Stimulated activated naive CD4-positive, alpha-beta T cell (primary cell): ENCODE results near the gene RELB.
A peak's percentile ranks its signal among the peaks of the same experiment; 100 is the strongest.

Experiments
- DNase-seq, 6 experiments: peaks; one replicate each; lab custom pipeline; 2025; lab: John Stamatoyannopoulos, UW

Gene RELB

GRCh38 chr19:45059258-45059965 is 58.1 kb downstream of the RELB start:
- peak; percentile 51 to 82 (median 76) for DNase-seq

- DNase-seq, result no peak
Measured at GRCh38 chr19:45061965-45062364, 60.7 kb downstream of the RELB start.

DNA sequence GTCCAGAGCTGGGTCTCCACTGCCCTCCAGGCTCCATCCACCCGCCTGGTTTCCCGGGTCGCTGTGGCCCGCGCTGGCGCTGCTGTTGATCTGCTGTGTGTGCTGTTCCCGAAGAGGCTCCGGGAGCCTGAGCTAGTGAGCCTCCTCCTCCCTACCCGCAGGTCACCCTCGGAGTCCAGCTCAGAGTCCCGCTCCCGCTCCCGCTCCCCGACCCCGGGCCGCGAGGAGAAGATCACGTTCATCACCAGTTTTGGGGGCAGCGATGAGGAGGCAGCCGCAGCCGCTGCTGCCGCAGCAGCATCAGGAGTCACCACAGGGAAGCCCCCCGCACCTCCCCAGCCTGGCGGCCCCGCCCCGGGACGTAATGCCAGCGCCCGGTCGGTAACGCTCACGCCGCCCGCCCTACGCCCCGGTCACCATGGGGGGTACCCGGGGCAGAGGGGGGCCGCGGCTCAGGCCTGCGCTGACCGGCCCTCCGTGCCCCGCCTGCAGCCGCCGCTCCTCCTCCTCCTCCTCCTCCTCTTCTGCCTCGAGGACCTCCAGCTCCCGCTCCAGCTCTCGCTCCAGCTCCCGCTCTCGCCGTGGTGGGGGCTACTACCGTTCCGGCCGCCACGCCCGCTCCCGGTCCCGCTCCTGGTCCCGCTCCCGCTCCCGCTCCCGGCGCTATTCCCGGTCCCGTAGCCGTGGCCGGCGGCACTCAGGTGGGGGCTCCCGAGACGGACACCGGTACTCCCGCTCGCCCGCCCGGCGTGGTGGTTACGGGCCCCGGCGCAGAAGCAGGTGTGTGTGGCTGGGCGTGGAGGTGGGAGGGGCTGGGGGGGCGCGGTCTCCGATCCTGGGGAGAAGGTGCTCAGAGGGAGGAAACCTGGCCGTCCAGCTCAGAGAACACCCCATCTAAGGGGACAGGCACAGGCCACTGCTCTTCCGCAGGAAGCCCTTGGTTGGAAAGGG is 62.9 kb downstream of the RELB start:
- DNase-seq, result no peak

- DNase-seq, result no peak
Measured at GRCh38 chr19:45066921-45067661, 65.8 kb downstream of the RELB start.

DNA sequence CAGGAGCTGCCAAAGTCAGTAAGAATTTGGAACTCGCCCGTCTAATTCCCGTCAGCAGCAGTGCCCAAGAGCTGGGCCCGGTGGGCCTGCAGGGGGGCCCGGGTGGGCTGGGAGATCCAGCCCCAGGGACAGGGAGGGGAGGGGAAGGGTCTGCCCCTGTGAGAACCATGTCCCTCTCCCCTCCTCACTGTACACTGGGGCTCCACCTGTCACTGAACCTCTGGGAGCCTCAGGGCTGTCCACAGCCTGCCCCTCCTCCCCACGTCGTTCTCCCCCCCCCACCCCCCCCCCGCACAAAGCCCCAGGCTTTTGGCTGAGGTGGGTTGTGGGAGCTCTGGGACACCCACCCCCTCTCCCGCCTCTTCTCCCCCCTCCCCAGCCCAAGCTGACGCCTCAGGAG is 66.8 kb downstream of the RELB start:
- DNase-seq, result no peak

GRCh38 chr19:45069056-45069455 is 67.8 kb downstream of the RELB start:
- DNase-seq, result no peak

DNA sequence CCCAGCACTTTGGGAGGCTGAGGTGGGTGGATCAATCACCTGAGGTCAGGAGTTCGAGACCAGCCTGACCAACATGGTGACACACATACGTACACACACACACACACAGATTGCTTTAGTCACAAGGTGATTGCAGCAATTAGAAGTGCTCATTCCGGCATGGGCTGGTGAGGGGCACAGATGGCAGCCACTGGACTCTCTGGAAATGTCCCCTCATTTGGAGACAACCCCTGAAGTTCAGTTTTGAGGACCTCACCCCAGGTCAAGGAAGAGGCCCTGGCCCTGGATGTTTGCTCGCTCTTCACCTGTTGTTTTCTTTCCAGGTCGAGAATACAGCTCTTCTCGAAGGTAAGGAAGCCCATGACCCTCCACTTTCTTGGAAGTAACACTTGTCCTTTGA is 69.0 kb downstream of the RELB start:
- no peak for DNase-seq

DNA sequence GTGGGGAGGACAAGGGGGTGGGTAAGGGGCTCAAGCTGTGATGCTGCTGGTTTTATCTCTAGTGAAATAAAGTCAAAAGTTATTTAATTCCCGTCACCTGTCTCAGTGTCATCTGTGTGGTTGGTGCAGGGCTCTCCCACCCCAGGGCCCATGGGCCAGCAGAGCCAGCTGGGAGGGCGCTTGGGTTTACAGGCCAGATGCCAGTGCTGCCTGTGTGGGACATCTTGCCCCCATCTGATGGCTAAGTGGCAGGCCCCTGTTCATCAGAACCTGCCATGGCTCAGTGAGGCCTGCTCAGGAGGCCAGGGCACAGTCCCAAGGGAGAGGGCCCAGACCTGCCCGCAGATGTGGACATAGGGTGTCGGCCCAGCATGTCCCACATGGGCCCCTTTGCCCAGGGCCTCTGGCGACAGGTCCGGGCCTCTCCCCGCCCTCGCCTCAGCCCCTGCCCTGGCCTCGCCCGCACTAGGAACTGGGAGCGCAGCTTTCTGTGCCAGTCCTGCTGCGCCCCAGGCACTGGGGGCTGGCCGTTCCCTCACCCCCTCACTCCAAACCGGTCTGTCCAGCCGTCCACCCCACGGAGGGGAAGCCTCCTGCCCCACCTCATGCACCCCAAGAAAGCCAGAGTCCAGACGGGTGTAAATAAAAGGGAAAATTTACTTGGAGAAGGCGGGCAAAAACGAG is 69.7 kb downstream of the RELB start:
- no peak for DNase-seq

DNA sequence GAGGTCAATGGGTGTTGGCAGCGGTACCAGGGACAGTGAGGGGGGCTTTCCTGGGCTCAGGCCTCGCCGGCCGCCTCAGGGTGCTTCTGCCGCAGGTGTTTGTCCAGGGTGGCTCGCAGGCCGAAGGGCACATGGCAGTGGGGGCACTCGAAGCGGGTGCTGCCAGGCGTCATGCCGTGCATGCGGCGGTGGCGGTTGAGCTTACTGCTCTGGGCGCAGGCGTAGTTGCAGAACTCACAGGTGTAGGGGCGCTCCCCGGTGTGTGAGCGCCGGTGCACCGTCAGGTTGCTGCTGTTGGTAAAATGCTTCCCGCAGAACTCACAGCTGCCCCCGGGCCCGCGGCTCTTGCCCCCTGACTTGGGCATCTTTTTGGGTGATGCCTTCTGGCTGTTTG is 70.3 kb downstream of the RELB start:
- DNase-seq, result no peak

GRCh38 chr19:45071969-45072790 is 70.9 kb downstream of the RELB start:
- no peak for DNase-seq

DNA sequence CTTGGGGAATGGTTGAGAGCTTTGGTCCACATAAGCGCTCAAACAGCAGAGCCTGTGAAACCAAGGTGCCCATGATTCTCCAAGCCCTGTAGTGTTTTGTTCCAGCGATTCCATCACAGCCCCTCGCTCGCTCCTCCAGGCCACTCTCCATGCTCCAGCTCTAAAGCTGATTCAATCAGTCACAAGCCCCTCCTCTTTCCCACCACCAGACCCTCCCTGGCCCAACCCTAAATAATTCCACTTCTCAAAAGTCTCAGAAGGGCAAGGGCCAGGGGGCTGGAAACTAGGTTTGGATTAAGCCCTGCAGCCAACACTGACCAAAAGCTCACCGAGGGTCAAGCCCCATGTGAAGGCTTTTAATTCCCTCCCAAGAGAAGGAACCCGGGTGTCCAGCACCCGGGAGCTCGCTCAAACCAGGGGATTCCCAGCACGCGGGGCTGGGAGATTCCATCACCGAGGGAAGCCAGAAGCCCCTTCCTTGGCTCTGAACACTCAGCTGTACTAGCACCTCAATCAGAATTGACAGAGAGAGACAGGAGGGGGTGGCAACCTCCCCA is 73.6 kb downstream of the RELB start:
- no peak for DNase-seq

GRCh38 chr19:45075301-45076028 is 74.2 kb downstream of the RELB start:
- DNase-seq, result peak in 3 of 6 experiments; percentile 15 to 32 (median 20)

- DNase-seq, result peak; percentile 48 to 73 (median 56)
Measured at GRCh38 chr19:45076029-45076850, 75.0 kb downstream of the RELB start, which contains the start of gene ZNF296. TSS of gene ZNF296 (minus strand) at chr19:45076478. CDS start at chr19:45076373, 105 bp downstream.

DNA sequence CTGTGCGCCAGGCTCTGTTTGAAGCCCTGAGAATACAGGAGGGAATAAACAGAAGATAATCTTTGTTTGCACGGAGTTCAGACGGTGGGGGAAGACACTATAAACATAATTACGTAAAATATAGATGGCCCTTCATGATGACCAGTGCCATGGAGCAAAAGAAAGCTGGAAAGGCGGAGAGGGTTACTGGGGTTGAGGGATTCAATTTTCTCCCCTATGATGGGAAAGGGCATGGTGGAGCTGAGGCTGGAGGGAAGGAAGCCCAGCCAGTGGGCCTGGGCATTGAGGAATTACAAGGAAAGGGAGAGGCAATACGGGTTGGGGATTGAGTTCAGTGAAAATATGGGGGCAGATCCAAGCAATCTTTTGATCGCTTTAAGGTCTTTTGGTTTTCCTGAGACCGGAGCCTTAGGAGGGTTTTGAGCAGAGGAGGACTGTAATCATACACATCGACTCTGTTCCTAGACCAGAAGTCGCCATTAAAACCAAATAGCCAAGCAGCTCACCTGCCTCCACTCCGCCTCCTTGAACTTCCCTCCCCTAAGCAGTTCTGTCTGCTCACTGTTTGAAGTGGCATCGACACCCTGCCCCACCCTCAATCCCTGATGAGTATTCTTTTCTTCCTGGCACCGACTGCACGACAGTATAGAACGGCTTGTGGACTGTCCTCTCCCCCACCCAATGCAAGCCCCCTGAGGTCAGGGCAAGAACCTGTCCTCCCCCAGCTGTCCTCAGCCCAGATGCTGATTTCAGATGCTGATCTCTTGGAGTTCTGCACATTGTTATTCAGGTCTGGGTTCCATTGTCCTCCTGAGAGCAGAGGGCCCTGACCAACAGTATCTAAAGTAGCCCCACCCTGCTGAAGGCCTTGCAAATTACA is 75.8 kb downstream of the RELB start:
- no peak for DNase-seq

- DNase-seq, result no peak
Measured at GRCh38 chr19:45078390-45079062, 77.3 kb downstream of the RELB start.

DNA sequence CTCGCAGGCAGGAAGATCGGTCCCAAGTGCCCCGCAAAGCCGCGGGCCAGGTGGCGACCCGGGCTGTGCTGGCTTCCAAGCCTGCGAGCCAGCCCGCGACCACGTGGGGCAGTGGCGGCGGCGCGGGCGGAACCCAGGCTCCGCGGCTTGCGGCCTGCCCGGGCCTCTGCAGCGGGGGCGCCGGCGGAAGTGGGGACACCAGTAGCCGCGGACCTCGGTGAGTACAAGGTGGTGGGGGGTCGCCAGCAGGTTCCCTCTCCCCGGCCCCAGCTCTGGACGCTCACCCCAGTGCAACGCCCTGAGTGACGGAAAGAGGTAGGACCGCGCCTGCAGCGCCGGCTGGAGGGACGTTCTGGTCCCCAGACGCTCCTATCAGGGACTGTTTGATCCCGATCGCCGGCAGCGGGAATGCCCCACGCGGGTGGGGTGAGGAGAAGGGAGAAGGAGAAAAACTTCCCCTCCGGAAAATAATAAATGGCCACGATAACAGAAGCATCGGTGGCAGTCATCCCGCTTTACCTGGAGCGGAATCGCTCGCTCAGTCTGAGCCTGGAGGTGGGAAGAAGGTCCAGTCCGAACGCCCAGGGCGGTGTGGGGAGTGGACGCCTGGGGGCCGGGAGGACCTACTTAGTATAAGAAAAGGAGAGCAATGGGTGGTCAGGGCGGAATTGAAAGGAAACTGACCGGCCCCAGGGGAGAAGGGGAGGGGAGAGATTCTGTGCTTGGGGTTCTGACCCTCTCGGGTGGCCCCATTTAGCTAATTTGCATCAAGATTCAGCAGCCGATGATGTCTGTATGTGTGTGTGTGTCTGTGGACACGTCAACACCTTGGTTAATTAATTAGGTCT is 78.0 kb downstream of the RELB start, which contains the start of gene GEMIN7:
GEMIN7 (plus strand) TSS at position 198 of the 848 bp plus-strand sequence. CDS start 10,855 bp downstream, outside the sequence.
- DNase-seq, result peak; percentile 21 to 73 (median 68)
